SK-N-SH (cell line): ENCODE measurements around the gene KLHDC3. TPM values are rescaled to one million over a fixed set of nuclear protein-coding genes. Genes with fewer than 3 reads are reported as not detected.
A peak's percentile ranks its signal among the peaks of the same experiment; 100 is the strongest.

Experiments used
- CTCF ChIP-seq: fragments of 200-600 bp; sonication (generic); IDR thresholded peaks from 2 replicates; pipeline ENCODE4 v1.6.1; 2017; ENCODE audit warnings: antibody characterized with exemption, mild to moderate bottlenecking, moderate library complexity
- FOXJ3 ChIP-seq: sonication (generic); formaldehyde crosslinking; IDR thresholded peaks from 2 replicates; pipeline ENCODE4 v1.5.1; 2020; ENCODE audit warnings: mild to moderate bottlenecking, missing genetic modification reagents
- MAX ChIP-seq: IDR thresholded peaks from 2 replicates; pipeline ENCODE4 v1.4.0; 2012; ENCODE audit warnings: low read depth
- MEF2A ChIP-seq: IDR thresholded peaks from 2 replicates; pipeline ENCODE4 v1.4.0; 2012; ENCODE audit warnings: low read depth, borderline replicate concordance
- MXI1 ChIP-seq: IDR thresholded peaks from 2 replicates; pipeline ENCODE4 v1.6.1; 2012; ENCODE audit warnings: mild to moderate bottlenecking, low read depth, low read length, improper control_type of control experiment
- NFIC ChIP-seq: IDR thresholded peaks from 2 replicates; pipeline ENCODE4 v1.4.0; 2012; ENCODE audit warnings: borderline replicate concordance
- POLR2AphosphoS5 ChIP-seq: IDR thresholded peaks from 2 replicates; pipeline ENCODE4 v1.6.1; 2012; ENCODE audit warnings: low read depth, low read length
- RAD21 ChIP-seq: IDR thresholded peaks from 2 replicates; pipeline ENCODE4 v1.6.1; 2012; ENCODE audit warnings: mild to moderate bottlenecking, low read length
- REST ChIP-seq: IDR thresholded peaks from 2 replicates; pipeline ENCODE4 v1.6.1; 2012; ENCODE audit warnings: mild to moderate bottlenecking, low read depth, low read length, moderate library complexity
- RFX5 ChIP-seq: IDR thresholded peaks from 2 replicates; pipeline ENCODE4 v1.6.1; 2012; ENCODE audit warnings: mild to moderate bottlenecking, improper control_type of control experiment, low read length
- RXRA ChIP-seq: IDR thresholded peaks from 2 replicates; pipeline ENCODE4 v1.4.0; 2012; ENCODE audit warnings: low read depth, mild to moderate bottlenecking, borderline replicate concordance
- SIN3A ChIP-seq: IDR thresholded peaks from 2 replicates; pipeline ENCODE4 v1.6.1; 2012; ENCODE audit warnings: low read depth, mild to moderate bottlenecking, low read length, moderate library complexity, borderline replicate concordance
- USF2 ChIP-seq: fragments of 150-350 bp; IDR thresholded peaks from 2 replicates; pipeline ENCODE4 v1.6.1; 2017; ENCODE audit warnings: antibody characterized with exemption, low read length, low read depth, borderline replicate concordance
- YY1 ChIP-seq: IDR thresholded peaks from 2 replicates; pipeline ENCODE4 v1.4.0; 2012; ENCODE audit warnings: low read depth, mild to moderate bottlenecking
- polyA plus RNA-seq, 3 experiments: library from polyadenylated mRNA; depleted of rRNA; stranded (reverse); fragments of >200 nt; gene quantifications; 2 replicates each; pipeline ENCODE4 v1.2.3, GENCODE V29; 2012

The KLHDC3 gene
- polyA plus RNA-seq, 1 of the 3 experiments (the other 2 are of a cell fraction): 74.1 TPM

- 0 out of 2 replicates have a peak, but pooled peaks have one; percentile 26 for TF ChIP-seq REST
- no peak for TF ChIP-seq RAD21
- peak; percentile 47; the same call in 1 of the 2 replicates for TF ChIP-seq YY1
- TF ChIP-seq NFIC: peak; percentile 36; the same call in 1 of the 2 replicates
- no peak for TF ChIP-seq FOXJ3 (CRISPR knock-in tag)
- no peak; the same call in 1 of the 2 replicates for TF ChIP-seq CTCF
- peak; percentile 83; the same call in 1 of the 2 replicates for TF ChIP-seq MXI1
- TF ChIP-seq USF2: 0 out of 2 replicates have a peak, but pooled peaks have one; percentile 8
- TF ChIP-seq MAX: peak; percentile 87
- peak; percentile 93 for TF ChIP-seq POLR2AphosphoS5
- TF ChIP-seq MEF2A: no peak
- peak; percentile 88 for TF ChIP-seq SIN3A
- TF ChIP-seq RXRA: no peak
- peak; percentile 59; the same call in 1 of the 2 replicates for TF ChIP-seq RFX5
Observed at GRCh38 chr6:43053545-43054205, 39.6 kb downstream of the KLHDC3 start, which contains the start of gene CUL7 (continued).
